Stomach smooth muscle (tissue), 2 donors: Measurements from ENCODE around the gene AKT1.
"Not testable (repeated sequence)": the region's sequence is repeated elsewhere in the genome, so short reads cannot be mapped to it uniquely, and the experiment has no call there.

Experiments
- H3K27ac ChIP-seq: one replicate; pipeline ENCODE4 v1.7.0; 2013; ENCODE audit warnings: mild to moderate bottlenecking, low read length, inconsistent platforms
- H3K27me3 ChIP-seq, 2 donors: one replicate each; pipeline ENCODE4 v1.7.0; 2013; ENCODE audit warnings: low read length in 2 of 2; ENCODE audit not compliant: insufficient read depth in 2 of 2, control insufficient read depth in 1 of 2
- H3K36me3 ChIP-seq, 2 donors: one replicate each; pipeline ENCODE4 v1.7.0; 2013; ENCODE audit warnings: low read length in 2 of 2; ENCODE audit not compliant: control insufficient read depth in 2 of 2, insufficient read depth in 2 of 2
- H3K4me1 ChIP-seq: one replicate; pipeline ENCODE4 v1.7.0; 2013; ENCODE audit warnings: low read length; ENCODE audit not compliant: control insufficient read depth, insufficient read depth
- H3K4me3 ChIP-seq, 2 donors: one replicate each; pipeline ENCODE4 v1.7.0; 2013; ENCODE audit warnings: low read length in 2 of 2
- H3K9ac ChIP-seq, 2 donors: one replicate each; pipeline ENCODE4 v1.7.0; 2013; ENCODE audit warnings: low read length in 2 of 2, mild to moderate bottlenecking in 1 of 2
- H3K9me3 ChIP-seq, 2 donors: one replicate each; pipeline ENCODE4 v1.7.0; 2013; ENCODE audit warnings: low read length in 2 of 2; ENCODE audit not compliant: control insufficient read depth in 2 of 2
- donor health status: healthy.
- donor health status: Pancreatic carcinoma.

AKT1 gene

GRCh38 chr14:104756477-104757237 is 38.9 kb downstream of the AKT1 start:
- Histone ChIP-seq H3K4me3 (no peak overlapping the region), H3K36me3 (peaks cover 31 to 46% of the 10 kb centered on the region in 2 donors), H3K9ac (no peak overlapping the region), H3K27me3 (no peaks in the 10 kb centered on the region), H3K9me3 (no peaks in the 10 kb centered on the region), H3K4me1 (peaks cover 27% of the 10 kb centered on the region), H3K27ac (no peak overlapping the region)

- peaks cover 31 to 42% of the 10 kb centered on the region in 2 donors for H3K36me3 ChIP-seq
- H3K4me1 ChIP-seq: peaks cover 27% of the 10 kb centered on the region
- H3K9ac ChIP-seq: no peak overlapping the region
- H3K4me3 ChIP-seq: no peak overlapping the region
- no peak overlapping the region for H3K27ac ChIP-seq
- H3K9me3 ChIP-seq: no peaks in the 10 kb centered on the region
- no peaks in the 10 kb centered on the region for H3K27me3 ChIP-seq
Observed at GRCh38 chr14:104755621-104756020, 39.9 kb downstream of the AKT1 start.

- Histone ChIP-seq H3K36me3 (peaks cover 29 to 35% of the 10 kb centered on the region in 2 donors), H3K27me3 (no peaks in the 10 kb centered on the region), H3K27ac (no peak overlapping the region), H3K9ac (peak overlapping the region; percentile 84 to 92), H3K4me1 (peaks cover 36% of the 10 kb centered on the region), H3K9me3 (no peaks in the 10 kb centered on the region), H3K4me3 (peak overlapping the region; percentile 55 to 94)
Observed at GRCh38 chr14:104754213-104754851, 41.2 kb downstream of the AKT1 start.

- Histone ChIP-seq H3K4me3 (peak overlapping the region; percentile 55 to 94), H3K9ac (peak overlapping the region; percentile 84 to 92), H3K9me3 (no peaks in the 10 kb centered on the region), H3K27me3 (no peaks in the 10 kb centered on the region), H3K27ac (peak overlapping the region; percentile 80), H3K4me1 (peaks cover 38% of the 10 kb centered on the region), H3K36me3 (peaks cover 26 to 28% of the 10 kb centered on the region in 2 donors)
Observed at GRCh38 chr14:104753528-104754212, 41.9 kb downstream of the AKT1 start.

GRCh38 chr14:104752735-104753527 is 42.6 kb downstream of the AKT1 start, which contains the start of gene SIVA1:
Gene SIVA1 (plus strand): TSS chr14:104753147. CDS start chr14:104753202, 55 bp downstream.
- Histone ChIP-seq H3K9ac (peak within 1 kb of the TSS; percentile 84 to 92), H3K36me3 (peaks cover 25 to 26% of the 10 kb centered on the region in 2 donors), H3K27ac (peak within 1 kb of the TSS; percentile 80), H3K9me3 (no peaks in the 10 kb centered on the region), H3K4me1 (peaks cover 38% of the 10 kb centered on the region), H3K27me3 (no peaks in the 10 kb centered on the region), H3K4me3 (peak within 1 kb of the TSS; percentile 69 to 94)

GRCh38 chr14:104752423-104752734 is 43.2 kb downstream of the AKT1 start:
- Histone ChIP-seq H3K9me3 (no peaks in the 10 kb centered on the region), H3K27me3 (no peaks in the 10 kb centered on the region), H3K4me3 (peak overlapping the region; percentile 69 to 94), H3K36me3 (peaks cover 20 to 21% of the 10 kb centered on the region in 2 donors), H3K4me1 (peaks cover 43% of the 10 kb centered on the region), H3K27ac (peak overlapping the region; percentile 66), H3K9ac (peak overlapping the region; percentile 58 to 68)

GRCh38 chr14:104751539-104752422 is 43.8 kb downstream of the AKT1 start:
- Histone ChIP-seq H3K9ac (peak overlapping the region; percentile 58 to 68), H3K36me3 (peaks cover 15 to 16% of the 10 kb centered on the region in 2 donors), H3K4me3 (peak overlapping the region; percentile 69 to 94), H3K4me1 (peaks cover 45% of the 10 kb centered on the region), H3K27me3 (no peaks in the 10 kb centered on the region), H3K27ac (peak overlapping the region; percentile 66), H3K9me3 (no peaks in the 10 kb centered on the region)

GRCh38 chr14:104750753-104751057 is 44.8 kb downstream of the AKT1 start:
- not testable (repeated sequence) for H3K27ac ChIP-seq

GRCh38 chr14:104750056-104750752 is 45.3 kb downstream of the AKT1 start:
- Histone ChIP-seq H3K9ac (no peak overlapping the region), H3K36me3 (no peaks in the 10 kb centered on the region), H3K4me3 (no peak overlapping the region), H3K9me3 (no peaks in the 10 kb centered on the region), H3K27ac (no peak overlapping the region), H3K27me3 (no peaks in the 10 kb centered on the region), H3K4me1 (peaks cover 57% of the 10 kb centered on the region)

More at GRCh38 chr14:104750753-104751057, 44.8 kb downstream of the AKT1 start:
- not testable (repeated sequence) for H3K9me3 ChIP-seq, H3K36me3 ChIP-seq, H3K27me3 ChIP-seq, H3K4me3 ChIP-seq, H3K9ac ChIP-seq
- H3K4me1 ChIP-seq: peaks cover 55% of the 10 kb centered on the region
